Measurements from ENCODE around the gene RNU6-1.

DNA sequence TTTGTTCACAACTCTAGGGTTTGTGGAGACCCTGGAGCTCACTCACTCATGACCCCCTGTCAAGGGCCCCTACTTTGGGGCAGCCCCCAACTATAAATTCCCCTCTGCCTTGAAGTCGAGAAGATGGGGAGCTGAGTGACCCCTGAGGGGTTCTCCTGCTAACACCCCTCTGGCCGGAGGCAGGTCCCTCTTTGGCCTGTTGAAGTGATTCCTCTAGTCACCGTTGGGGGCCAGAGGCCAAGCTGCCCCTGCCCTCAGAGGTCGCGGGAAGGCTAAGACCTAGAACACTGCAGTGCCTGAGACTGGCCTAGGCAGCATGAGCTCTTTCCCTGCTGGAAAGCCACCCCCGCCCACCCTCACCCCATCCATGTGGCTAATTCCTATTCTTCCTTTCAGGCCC is 30.0 kb downstream of the RNU6-1 start:
- TF ChIP-seq POLR2A (IDR thresholded peaks at IDR 0.05) = no peak
- TF ChIP-seq, protein P1, sequence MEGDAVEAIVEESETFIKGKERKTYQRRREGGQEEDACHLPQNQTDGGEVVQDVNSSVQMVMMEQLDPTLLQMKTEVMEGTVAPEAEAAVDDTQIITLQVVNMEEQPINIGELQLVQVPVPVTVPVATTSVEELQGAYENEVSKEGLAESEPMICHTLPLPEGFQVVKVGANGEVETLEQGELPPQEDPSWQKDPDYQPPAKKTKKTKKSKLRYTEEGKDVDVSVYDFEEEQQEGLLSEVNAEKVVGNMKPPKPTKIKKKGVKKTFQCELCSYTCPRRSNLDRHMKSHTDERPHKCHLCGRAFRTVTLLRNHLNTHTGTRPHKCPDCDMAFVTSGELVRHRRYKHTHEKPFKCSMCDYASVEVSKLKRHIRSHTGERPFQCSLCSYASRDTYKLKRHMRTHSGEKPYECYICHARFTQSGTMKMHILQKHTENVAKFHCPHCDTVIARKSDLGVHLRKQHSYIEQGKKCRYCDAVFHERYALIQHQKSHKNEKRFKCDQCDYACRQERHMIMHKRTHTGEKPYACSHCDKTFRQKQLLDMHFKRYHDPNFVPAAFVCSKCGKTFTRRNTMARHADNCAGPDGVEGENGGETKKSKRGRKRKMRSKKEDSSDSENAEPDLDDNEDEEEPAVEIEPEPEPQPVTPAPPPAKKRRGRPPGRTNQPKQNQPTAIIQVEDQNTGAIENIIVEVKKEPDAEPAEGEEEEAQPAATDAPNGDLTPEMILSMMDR (IDR thresholded peaks at IDR 0.05) = no peak
